Measurements from ENCODE around the gene ZNF324B.

GRCh38 chr19:58480831-58481230, 29.4 kb downstream of the ZNF324B start:
- no peak for TF ChIP-seq ZNF70 (CRISPR knock-in tag; IDR thresholded peaks at IDR 0.05)
- no peak for TF ChIP-seq RARB (CRISPR knock-in tag; IDR thresholded peaks at IDR 0.05)
- no peak for TF ChIP-seq ZFP3 (CRISPR knock-in tag; IDR thresholded peaks at IDR 0.05)
- no peak for TF ChIP-seq ZFP30 (CRISPR knock-in tag; IDR thresholded peaks at IDR 0.05)
- no peak for TF ChIP-seq ZNF565 (CRISPR knock-in tag; conservative IDR thresholded peaks at IDR 0.05; ENCODE audit: low read depth)
